NCI-H2171 (cell line): Measurements from ENCODE around the gene LYST.
"Not testable (repeated sequence)": the region's sequence is repeated elsewhere in the genome, so short reads cannot be mapped to it uniquely, and the experiment has no call there.

ENCODE experiments used
- DNase-seq: peaks from one replicate; lab custom pipeline; 2025; lab: John Stamatoyannopoulos, UW

LYST gene

GRCh38 chr1:235866205-235866912 lies at the start of gene LYST:
Gene LYST, minus strand, starts transcription at chr1:235866906. Its CDS starts 36,489 bp downstream, at chr1:235830417.
- DNase-seq, result peak; percentile 35

GRCh38 chr1:235915489-235915888 lies 48.8 kb upstream of the LYST start:
- DNase-seq, result not testable (repeated sequence)

- no peak for DNase-seq
Measured at GRCh38 chr1:235913311-235913710, 46.6 kb upstream of the LYST start.

GRCh38 chr1:235911876-235912275 lies 45.2 kb upstream of the LYST start:
- DNase-seq, result no peak

GRCh38 chr1:235911300-235911662 lies 44.6 kb upstream of the LYST start:
- no peak for DNase-seq

GRCh38 chr1:235910357-235911299 lies 43.9 kb upstream of the LYST start:
- DNase-seq, result no peak

GRCh38 chr1:235908742-235909520 lies 42.2 kb upstream of the LYST start:
- no peak for DNase-seq

- no peak for DNase-seq
Measured at GRCh38 chr1:235907897-235908240, 41.2 kb upstream of the LYST start.

- DNase-seq, result no peak
Measured at GRCh38 chr1:235907187-235907896, 40.6 kb upstream of the LYST start.

- DNase-seq, result no peak
Measured at GRCh38 chr1:235906436-235906835, 39.7 kb upstream of the LYST start.

GRCh38 chr1:235903809-235904208 lies 37.1 kb upstream of the LYST start:
- DNase-seq, result not testable (repeated sequence)

- DNase-seq, result no peak
Measured at GRCh38 chr1:235902677-235903542, 36.2 kb upstream of the LYST start.

GRCh38 chr1:235901461-235901860 lies 34.8 kb upstream of the LYST start:
- DNase-seq, result no peak

- DNase-seq, result no peak
Measured at GRCh38 chr1:235898126-235898525, 31.4 kb upstream of the LYST start.

- no peak for DNase-seq
Measured at GRCh38 chr1:235893840-235894239, 27.1 kb upstream of the LYST start.

GRCh38 chr1:235892734-235893413 lies 26.2 kb upstream of the LYST start:
- DNase-seq, result no peak

- DNase-seq, result no peak
Measured at GRCh38 chr1:235892202-235892601, 25.5 kb upstream of the LYST start.

GRCh38 chr1:235888119-235888643 lies 21.5 kb upstream of the LYST start:
- no peak for DNase-seq

- DNase-seq, result no peak
Measured at GRCh38 chr1:235887676-235888075, 21.0 kb upstream of the LYST start.

GRCh38 chr1:235885655-235886262 lies 19.1 kb upstream of the LYST start:
- no peak for DNase-seq
